Thoracic aorta (tissue), 2 donors: ENCODE results near the gene KAT6B. TPM values are rescaled to one million over a fixed set of nuclear protein-coding genes. Genes with fewer than 3 reads are reported as not detected.

ENCODE experiments used
- ATAC-seq: fragments of 150-250 bp; one replicate; pipeline ENCODE4 v1.8.0; 2017; ENCODE audit warnings: low read depth; ENCODE audit not compliant: insufficient number of reproducible peaks, low FRiP score
- DNase-seq: peaks from one replicate; pipeline ENCODE4 v3.0.0-alpha.2; 2020; ENCODE audit warnings: low spot score
- H3K27ac ChIP-seq, 2 donors: fragments of 200-600 bp; sonication (generic); 1 replicate in 1 of 2; 2 replicates in 1 of 2; pipeline ENCODE4 v1.5.1; 2016; ENCODE audit warnings: mild to moderate bottlenecking in 2 of 2, moderate library complexity in 2 of 2
- H3K27me3 ChIP-seq: fragments of 200-600 bp; sonication (generic); replicated peaks from 2 replicates; pipeline ENCODE4 v1.6.0; 2016; ENCODE audit warnings: mild to moderate bottlenecking; ENCODE audit not compliant: insufficient read depth
- H3K36me3 ChIP-seq: fragments of 200-600 bp; sonication (generic); one replicate; pipeline ENCODE4 v1.5.1; 2016
- H3K4me1 ChIP-seq, 2 donors: fragments of 200-600 bp; sonication (generic); 1 replicate in 1 of 2; 2 replicates in 1 of 2; pipeline versions ENCODE4 v1.5.1 to v1.6.0; 2016; ENCODE audit warnings: low read depth in 2 of 2, mild to moderate bottlenecking in 1 of 2; ENCODE audit not compliant: control insufficient read depth in 1 of 2
- H3K4me3 ChIP-seq: fragments of 200-600 bp; sonication (generic); 2 replicates; pipeline ENCODE4 v1.5.1; 2016; ENCODE audit warnings: mild to moderate bottlenecking
- H3K9me3 ChIP-seq: fragments of 200-600 bp; sonication (generic); 2 replicates; pipeline ENCODE4 v1.5.1; 2016
- CTCF ChIP-seq: fragments of 200-600 bp; sonication (generic); IDR thresholded peaks from one replicate; pipeline ENCODE4 v1.5.1; 2019; ENCODE audit warnings: antibody characterized with exemption
- total RNA-seq, 2 donors: library from RNA; depleted of rRNA; stranded (reverse); fragments of >200 nt; gene quantifications; one replicate each; pipeline versions ENCODE4 v1.1.0 to v1.2.3, GENCODE V29; 2016

The KAT6B gene
- total RNA-seq, 2 donors from 2014 or later, result 38.4 to 46.9 TPM

DNA sequence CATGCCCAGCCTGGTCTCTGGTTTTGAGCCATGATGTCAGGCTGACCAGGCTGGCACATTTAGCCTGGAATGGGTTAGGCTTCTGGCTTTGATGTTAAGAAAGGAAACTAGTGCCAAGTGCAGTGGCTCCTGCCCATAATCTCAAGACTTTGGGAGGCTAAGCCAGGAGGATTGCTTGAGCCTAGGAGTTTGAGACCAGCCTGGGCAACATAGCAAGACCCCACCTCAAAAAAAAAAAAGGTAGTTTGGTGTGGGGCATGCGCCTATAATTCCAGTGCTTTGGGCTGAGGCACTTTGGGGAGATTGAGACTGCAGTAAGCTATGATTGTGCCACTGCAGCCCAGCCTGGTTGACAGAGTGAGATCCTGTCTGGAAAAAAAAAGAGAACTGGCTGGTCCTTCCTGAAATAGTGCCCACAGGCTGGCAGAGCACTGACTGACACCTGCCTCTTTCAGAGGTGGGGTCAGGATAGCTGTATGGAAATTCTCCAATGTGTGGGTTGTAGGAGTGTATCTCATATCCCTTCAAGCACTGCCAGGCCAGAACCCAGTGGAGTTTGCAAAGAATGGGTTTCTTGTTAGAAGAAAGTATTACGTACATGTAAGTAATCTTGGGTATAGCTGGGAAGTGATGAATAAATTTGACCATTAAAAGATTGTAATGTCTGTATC, 61.3 kb downstream of the KAT6B start:
- ATAC-seq, result no peak
- Histone ChIP-seq H3K9me3 (no peaks in the 10 kb centered on the region), H3K27ac (no peak overlapping the region), H3K4me3 (no peak overlapping the region), H3K27me3 (no peaks in the 10 kb centered on the region), H3K4me1 (peaks cover 10 to 24% of the 10 kb centered on the region in 2 donors), H3K36me3 (no peaks in the 10 kb centered on the region)
- TF ChIP-seq CTCF, result no peak
- DNase-seq, result no peak

DNA sequence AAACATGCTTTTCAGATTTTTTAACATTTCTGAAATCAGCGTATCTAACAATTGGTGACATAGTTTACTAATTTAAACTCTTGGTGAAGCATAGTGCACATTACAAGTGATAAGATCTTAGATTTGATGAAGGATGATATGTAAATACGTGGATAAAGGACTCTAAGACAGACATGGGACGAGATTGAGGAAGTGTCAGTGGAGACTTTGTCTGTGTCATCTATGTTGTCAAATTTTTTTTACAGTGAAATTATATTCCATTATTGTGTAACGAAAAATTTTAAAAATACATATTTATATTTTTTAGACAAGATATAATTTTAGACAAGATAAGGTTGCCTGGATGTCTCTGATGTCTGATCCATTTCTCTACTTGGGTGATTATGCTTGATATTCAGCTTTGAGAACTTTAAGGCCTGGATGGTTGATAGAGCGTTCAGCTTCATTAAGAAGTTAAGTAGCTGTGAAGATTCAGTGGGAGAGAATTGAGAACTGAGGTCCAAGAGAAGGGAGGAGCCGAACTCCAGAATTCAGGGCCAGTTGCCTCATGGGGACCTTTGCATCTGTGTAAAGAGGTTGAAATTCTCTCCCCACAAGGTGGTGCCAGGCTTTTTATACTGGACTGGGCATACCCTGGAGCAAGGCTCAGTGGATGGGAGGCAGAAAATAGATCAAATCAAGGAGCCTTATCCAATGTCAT, 62.7 kb downstream of the KAT6B start:
- Histone ChIP-seq H3K4me3 (no peak overlapping the region), H3K27me3 (no peaks in the 10 kb centered on the region), H3K36me3 (no peaks in the 10 kb centered on the region), H3K9me3 (no peaks in the 10 kb centered on the region), H3K27ac (no peak overlapping the region), H3K4me1 (peaks cover 10 to 15% of the 10 kb centered on the region in 2 donors)
- no peak for DNase-seq
- TF ChIP-seq CTCF, result no peak
- no peak for ATAC-seq

GRCh38 chr10:74889662-74889998, 63.2 kb downstream of the KAT6B start:
- H3K4me3 ChIP-seq, result no peak overlapping the region
- no peak for TF ChIP-seq CTCF
- ATAC-seq, result no peak
- no peak for DNase-seq
- no peak overlapping the region for H3K27ac ChIP-seq
- no peaks in the 10 kb centered on the region for H3K9me3 ChIP-seq
- no peaks in the 10 kb centered on the region for H3K27me3 ChIP-seq
- H3K4me1 ChIP-seq, result peaks cover 10 to 14% of the 10 kb centered on the region in 2 donors
- H3K36me3 ChIP-seq, result no peaks in the 10 kb centered on the region

- Histone ChIP-seq H3K27ac (no peak overlapping the region), H3K4me1 (peaks cover 10 to 14% of the 10 kb centered on the region in 2 donors)
- TF ChIP-seq CTCF, result no peak
These were observed 64.1 kb downstream of the KAT6B start for GRCh38 chr10:74890460-74890859.

GRCh38 chr10:74891053-74891452, 64.7 kb downstream of the KAT6B start:
- Histone ChIP-seq H3K27ac (no peak overlapping the region), H3K4me1 (peaks cover 10 to 19% of the 10 kb centered on the region in 2 donors), H3K36me3 (no peaks in the 10 kb centered on the region), H3K27me3 (no peaks in the 10 kb centered on the region), H3K9me3 (no peaks in the 10 kb centered on the region), H3K4me3 (no peak overlapping the region)
- no peak for TF ChIP-seq CTCF
- no peak for ATAC-seq
- no peak for DNase-seq

More at GRCh38 chr10:74890460-74890859, 64.1 kb downstream of the KAT6B start:
- Histone ChIP-seq H3K9me3 (no peaks in the 10 kb centered on the region), H3K27me3 (no peaks in the 10 kb centered on the region), H3K4me3 (no peak overlapping the region), H3K36me3 (no peaks in the 10 kb centered on the region)
- ATAC-seq (no peak), DNase-seq (no peak)
